ENCODE data around the gene TDG.
"Not testable (repeated sequence)": the region's sequence is repeated elsewhere in the genome, so short reads cannot be mapped to it uniquely, and the experiment has no call there.

The TDG gene

GRCh38 chr12:104023710-104024109, 58.0 kb downstream of the TDG start:
- no peak for DNase-seq

GRCh38 chr12:104024348-104024747, 58.7 kb downstream of the TDG start:
- no peak for DNase-seq

- no peak for DNase-seq
These were observed 60.1 kb downstream of the TDG start for GRCh38 chr12:104025771-104026170.

GRCh38 chr12:104026841-104027599, 61.3 kb downstream of the TDG start:
- DNase-seq: no peak

- DNase-seq: not testable (repeated sequence)
These were observed 64.9 kb downstream of the TDG start for GRCh38 chr12:104030596-104030995.

GRCh38 chr12:104036143-104036542, 70.5 kb downstream of the TDG start:
- DNase-seq: not testable (repeated sequence)

Measured in activated CD4-positive, CD25-positive, alpha-beta regulatory T cell treated with anti-CD3 and anti-CD28 coated beads, Interleukin-2, amount 50 U/mL, for 72 hours (primary cell).